ENCODE measurements around the gene PGA3.

PGA3 gene

DNA sequence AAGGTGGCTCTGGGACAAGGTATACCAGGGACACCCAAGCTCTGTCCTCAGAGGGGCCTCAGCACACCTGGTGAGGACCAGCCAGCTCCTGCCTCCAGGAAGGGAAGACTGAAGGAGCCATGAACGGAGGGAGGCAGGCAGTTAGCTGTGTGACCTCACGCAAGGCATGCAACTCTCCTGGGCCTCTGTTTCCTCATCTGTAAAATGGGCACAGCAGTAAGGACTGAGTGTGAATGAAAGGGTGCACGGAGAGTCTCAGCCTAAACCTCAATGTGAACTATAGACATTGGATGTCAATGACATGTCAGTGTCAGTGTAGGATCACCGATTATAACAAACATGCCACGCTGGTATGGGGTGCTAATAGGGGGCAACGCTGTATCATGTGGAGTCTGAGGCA is 56.0 kb downstream of the PGA3 start:
- H3K27ac ChIP-seq: no peak overlapping the region
- no peak for DNase-seq (ENCODE audit: low spot score)
- ChIA-PET POLR2A (ENCODE audit: low non-redundant PET) (no interaction called here), CTCF (interaction anchor here (0.6 kb wide), 1 partner anchor 50 kb away, joined by 3 read pairs; no protein-coding TSS in a partner anchor)
- no peak for TF ChIP-seq CTCF (conservative IDR thresholded peaks at IDR 0.05; ENCODE audit: low read depth)
